Panc1 (cell line): ENCODE measurements around the gene NELL2. TPM values are rescaled to one million over a fixed set of nuclear protein-coding genes. Genes with fewer than 3 reads are reported as not detected.
"Not testable (repeated sequence)": the region's sequence is repeated elsewhere in the genome, so short reads cannot be mapped to it uniquely, and the experiment has no call there.

ENCODE experiments used
- ATAC-seq: fragments of 200-7000 bp; cut with Tn5 transposase; 2 replicates; pipeline ENCODE4 v1.9.1; 2020; ENCODE audit warnings: mild to moderate bottlenecking, moderate library complexity
- BruUV-seq: library from RNA; stranded (reverse); fragments of 400-500 nt; replicated peaks from 2 replicates; lab custom pipeline; 2021; lab: Mats Ljungman, UMichigan
- CTCF ChIA-PET: fragments of 300-600 bp; sonication (Branson Sonifier 250); formaldehyde crosslinking; loops from one replicate; lab custom pipeline; 2022; ENCODE audit warnings: antibody characterized with exemption; lab: Charles Lee
- POLR2A ChIA-PET: fragments of 300-600 bp; sonication (Branson Sonifier 250); formaldehyde crosslinking; loops from one replicate; lab custom pipeline; 2022; ENCODE audit warnings: antibody characterized with exemption; lab: Charles Lee
- DNase-seq: peaks from one replicate; pipeline ENCODE4 v3.0.0-alpha.2; 2010; ENCODE audit warnings: low read depth, low spot score
- H3K27ac ChIP-seq: 2 replicates; pipeline ENCODE4 v1.5.1; 2011; ENCODE audit warnings: mild to moderate bottlenecking, low read length, inconsistent platforms
- H3K27me3 ChIP-seq: fragments of 200-500 bp; sonication (Bioruptor generic); 2 replicates; pipeline ENCODE4 v1.6.0; 2014; ENCODE audit warnings: low read length, inconsistent platforms; ENCODE audit not compliant: control insufficient read depth, insufficient read depth
- H3K36me3 ChIP-seq: fragments of 200-500 bp; sonication (Bioruptor generic); 2 replicates; pipeline ENCODE4 v1.5.1; 2014; ENCODE audit warnings: inconsistent platforms, mild to moderate bottlenecking, low read length, moderate library complexity; ENCODE audit not compliant: control insufficient read depth, insufficient read depth
- H3K4me1 ChIP-seq: 2 replicates; pipeline ENCODE4 v1.5.1; 2011; ENCODE audit warnings: inconsistent platforms, mild to moderate bottlenecking, low read length, moderate library complexity; ENCODE audit not compliant: control insufficient read depth, insufficient read depth
- H3K4me3 ChIP-seq, 2 experiments: 2 replicates each; pipeline ENCODE4 v1.5.1; 2011 to 2012; ENCODE audit warnings: low read depth in 2 of 2, low read length in 2 of 2, mild to moderate bottlenecking in 2 of 2, inconsistent platforms in 1 of 2, moderate library complexity in 1 of 2
- H3K9me3 ChIP-seq: fragments of 200-500 bp; sonication (Bioruptor generic); 2 replicates; pipeline ENCODE4 v1.5.1; 2014; ENCODE audit warnings: low read depth, mild to moderate bottlenecking, inconsistent platforms, low read length, moderate library complexity; ENCODE audit not compliant: control insufficient read depth, insufficient read depth
- CTCF ChIP-seq: fragments of 450-650 bp; IDR thresholded peaks from 2 replicates; pipeline ENCODE4 v1.5.1; 2017; ENCODE audit warnings: mild to moderate bottlenecking
- POLR2AphosphoS5 ChIP-seq: IDR thresholded peaks from 2 replicates; pipeline ENCODE4 v1.6.1; 2012; ENCODE audit warnings: mild to moderate bottlenecking, low read depth, low read length, moderate library complexity
- REST ChIP-seq, 2 experiments: IDR thresholded peaks; 2 replicates each; pipeline ENCODE4 v1.6.1; 2011 to 2012; ENCODE audit warnings: low read depth in 2 of 2, control low read depth in 1 of 2, low read length in 1 of 2, mild to moderate bottlenecking in 1 of 2, moderate library complexity in 1 of 2; ENCODE audit not compliant: insufficient read depth in 1 of 2
- SIN3A ChIP-seq: IDR thresholded peaks from 2 replicates; pipeline ENCODE4 v1.6.1; 2012; ENCODE audit warnings: low read depth, mild to moderate bottlenecking, low read length, moderate library complexity, borderline replicate concordance; ENCODE audit not compliant: insufficient read depth
- TCF7L2 ChIP-seq: IDR thresholded peaks from 2 replicates; pipeline ENCODE4 v1.6.1; 2011; ENCODE audit warnings: mild to moderate bottlenecking, low read depth, low read length, inconsistent platforms
- in situ Hi-C: cut with HindIII; loops from 2 replicates; pipeline ENCODE4 v1.10.0; 2016; ENCODE audit warnings: low sequenced_read_pairs, low pct_unique_long_range_greater_than_20kb
- intact Hi-C: fragments of 100-400 bp; cut with micrococcal nuclease; formaldehyde crosslinking; loops from one replicate; pipeline ENCODE4 v1.10.0; 2022; ENCODE audit not compliant: unreplicated experiment
- total RNA-seq: library from RNA; stranded (reverse); gene quantifications from one replicate; pipeline ENCODE4 v1.2.1, GENCODE V29; 2021; ENCODE audit not compliant: unreplicated experiment

NELL2 gene
- total RNA-seq, 1 experiment from 2014 or later = 0.28 TPM

GRCh38 chr12:44694017-44694416, 182.1 kb downstream of the NELL2 start:
- Histone ChIP-seq H3K4me1 (no peaks in the 10 kb centered on the region), H3K27ac (no peak overlapping the region), H3K4me3 (no peak overlapping the region), H3K27me3 (no peaks in the 10 kb centered on the region), H3K36me3 (no peaks in the 10 kb centered on the region), H3K9me3 (no peaks in the 10 kb centered on the region; the same call in 1 of the 2 replicates)
- DNase-seq (no peak), ATAC-seq (no peak)
- ChIA-PET CTCF (no interaction called here), POLR2A (no interaction called here)
- no TSS peak for BruUV-seq
- TF ChIP-seq TCF7L2 = no peak
- no peak for TF ChIP-seq POLR2AphosphoS5
- no peak for TF ChIP-seq CTCF
- no peak for TF ChIP-seq SIN3A
- TF ChIP-seq REST (IDR thresholded peaks at IDR 0.05; ENCODE audit: insufficient read depth in 1 of 2, low read depth in 2 of 2, low read length in 1 of 2) = no peak
- in situ Hi-C loops = no loop called here
- intact Hi-C loops = no loop called here

- intact Hi-C loops (no loop called here), in situ Hi-C loops (no loop called here)
- ChIA-PET CTCF (no interaction called here), POLR2A (no interaction called here)
- Histone ChIP-seq H3K4me1 (no peaks in the 10 kb centered on the region), H3K9me3 (no peaks in the 10 kb centered on the region; the same call in 1 of the 2 replicates), H3K27me3 (no peaks in the 10 kb centered on the region), H3K4me3 (no peak overlapping the region), H3K36me3 (no peaks in the 10 kb centered on the region), H3K27ac (no peak overlapping the region)
- no TSS peak for BruUV-seq
- no peak for TF ChIP-seq CTCF
- TF ChIP-seq POLR2AphosphoS5 = no peak
- no peak for TF ChIP-seq SIN3A
- TF ChIP-seq TCF7L2 = no peak
- no peak for DNase-seq
- ATAC-seq = no peak
Measured at GRCh38 chr12:44689587-44689986, 186.5 kb downstream of the NELL2 start.

- ATAC-seq, H3K4me1 ChIP-seq, POLR2A ChIA-PET, CTCF ChIA-PET, H3K4me3 ChIP-seq, H3K27me3 ChIP-seq, BruUV-seq, in situ Hi-C loops, H3K9me3 ChIP-seq, DNase-seq, H3K27ac ChIP-seq, H3K36me3 ChIP-seq, intact Hi-C loops: not testable (repeated sequence)
Measured at GRCh38 chr12:44686821-44687432, 189.2 kb downstream of the NELL2 start.
